Transverse colon (tissue), 4 donors: Measurements from ENCODE around the gene TGIF2.

ENCODE experiments used
- EP300 ChIP-seq: sonication (generic); formaldehyde crosslinking; IDR thresholded peaks from one replicate; pipeline ENCODE4 v1.6.1; 2017; ENCODE audit warnings: antibody characterized with exemption, low read depth
- POLR2A ChIP-seq: fragments of 450-650 bp; IDR thresholded peaks from one replicate; pipeline ENCODE4 v1.6.1; 2016; ENCODE audit warnings: antibody characterized with exemption, mild to moderate bottlenecking, moderate library complexity
- POLR2AphosphoS5 ChIP-seq, 3 donors: sonication (generic); formaldehyde crosslinking; IDR thresholded peaks; one replicate each; pipeline ENCODE4 v1.6.1; 2016; ENCODE audit warnings: antibody characterized with exemption in 3 of 3
- TF ChIP-seq, protein P1 (sequence below), 5 experiments: fragments of 200-600 bp in 3 of 5; fragments of 450-650 bp in 2 of 5; sonication (generic) in 3 of 5; IDR thresholded peaks; 1 replicate in 2 of 5; 2 replicates in 3 of 5; pipeline ENCODE4 v1.5.1; 2016 to 2017; ENCODE audit warnings: antibody characterized with exemption in 5 of 5, inconsistent platforms in 3 of 5, mild to moderate bottlenecking in 2 of 5, moderate library complexity in 1 of 5

DNA sequence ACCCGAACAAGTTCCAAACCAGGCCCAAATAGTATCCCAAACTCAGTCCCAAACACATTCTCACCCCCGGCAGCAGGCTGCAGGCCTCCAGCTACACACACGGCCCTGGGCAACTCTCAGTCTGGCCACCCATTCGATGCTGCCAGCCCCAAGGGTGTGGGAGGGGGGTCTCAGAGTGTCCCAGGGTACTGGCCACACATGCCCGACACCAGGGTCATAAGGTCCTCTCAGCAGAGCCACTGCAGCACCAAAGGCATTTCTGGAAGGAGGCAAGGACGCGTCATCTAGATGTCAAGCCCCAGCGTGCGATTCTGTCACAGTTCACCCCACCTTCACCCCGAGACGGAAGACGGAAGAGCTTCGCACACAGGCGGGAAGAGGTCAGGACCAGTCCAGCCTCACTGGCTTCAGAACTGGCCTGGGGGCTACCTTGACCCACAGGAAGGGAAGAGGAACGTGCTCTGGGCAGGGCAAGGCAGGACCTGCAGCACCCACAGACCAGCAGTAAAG, 22.6 kb upstream of the TGIF2 start:
- TF ChIP-seq, protein P1, sequence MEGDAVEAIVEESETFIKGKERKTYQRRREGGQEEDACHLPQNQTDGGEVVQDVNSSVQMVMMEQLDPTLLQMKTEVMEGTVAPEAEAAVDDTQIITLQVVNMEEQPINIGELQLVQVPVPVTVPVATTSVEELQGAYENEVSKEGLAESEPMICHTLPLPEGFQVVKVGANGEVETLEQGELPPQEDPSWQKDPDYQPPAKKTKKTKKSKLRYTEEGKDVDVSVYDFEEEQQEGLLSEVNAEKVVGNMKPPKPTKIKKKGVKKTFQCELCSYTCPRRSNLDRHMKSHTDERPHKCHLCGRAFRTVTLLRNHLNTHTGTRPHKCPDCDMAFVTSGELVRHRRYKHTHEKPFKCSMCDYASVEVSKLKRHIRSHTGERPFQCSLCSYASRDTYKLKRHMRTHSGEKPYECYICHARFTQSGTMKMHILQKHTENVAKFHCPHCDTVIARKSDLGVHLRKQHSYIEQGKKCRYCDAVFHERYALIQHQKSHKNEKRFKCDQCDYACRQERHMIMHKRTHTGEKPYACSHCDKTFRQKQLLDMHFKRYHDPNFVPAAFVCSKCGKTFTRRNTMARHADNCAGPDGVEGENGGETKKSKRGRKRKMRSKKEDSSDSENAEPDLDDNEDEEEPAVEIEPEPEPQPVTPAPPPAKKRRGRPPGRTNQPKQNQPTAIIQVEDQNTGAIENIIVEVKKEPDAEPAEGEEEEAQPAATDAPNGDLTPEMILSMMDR (IDR thresholded peaks at IDR 0.05) = no peak
- peak; percentile 17 for TF ChIP-seq POLR2A
- TF ChIP-seq POLR2AphosphoS5 (IDR thresholded peaks at IDR 0.05) = peak in 2 of 3 donors; percentile 40 to 77
- TF ChIP-seq EP300 = no peak
